Ishikawa (cell line): ENCODE measurements around the gene EIF2S1.

ENCODE experiments used
- EGR1 ChIP-seq: IDR thresholded peaks from 2 replicates; pipeline ENCODE4 v1.6.1; 2012
- EP300 ChIP-seq: IDR thresholded peaks from 2 replicates; pipeline ENCODE4 v1.6.1; 2012; ENCODE audit warnings: borderline replicate concordance
- ZBTB7A ChIP-seq: IDR thresholded peaks from 2 replicates; pipeline ENCODE4 v1.6.1; 2012; ENCODE audit warnings: low read depth
- TF ChIP-seq, protein P1 (sequence below): IDR thresholded peaks from 2 replicates; pipeline ENCODE4 v1.6.1; 2012; ENCODE audit warnings: low read depth, mild to moderate bottlenecking

- TF ChIP-seq ZBTB7A (no peak), EP300 (no peak), EGR1 (no peak)
- TF ChIP-seq, protein P1, sequence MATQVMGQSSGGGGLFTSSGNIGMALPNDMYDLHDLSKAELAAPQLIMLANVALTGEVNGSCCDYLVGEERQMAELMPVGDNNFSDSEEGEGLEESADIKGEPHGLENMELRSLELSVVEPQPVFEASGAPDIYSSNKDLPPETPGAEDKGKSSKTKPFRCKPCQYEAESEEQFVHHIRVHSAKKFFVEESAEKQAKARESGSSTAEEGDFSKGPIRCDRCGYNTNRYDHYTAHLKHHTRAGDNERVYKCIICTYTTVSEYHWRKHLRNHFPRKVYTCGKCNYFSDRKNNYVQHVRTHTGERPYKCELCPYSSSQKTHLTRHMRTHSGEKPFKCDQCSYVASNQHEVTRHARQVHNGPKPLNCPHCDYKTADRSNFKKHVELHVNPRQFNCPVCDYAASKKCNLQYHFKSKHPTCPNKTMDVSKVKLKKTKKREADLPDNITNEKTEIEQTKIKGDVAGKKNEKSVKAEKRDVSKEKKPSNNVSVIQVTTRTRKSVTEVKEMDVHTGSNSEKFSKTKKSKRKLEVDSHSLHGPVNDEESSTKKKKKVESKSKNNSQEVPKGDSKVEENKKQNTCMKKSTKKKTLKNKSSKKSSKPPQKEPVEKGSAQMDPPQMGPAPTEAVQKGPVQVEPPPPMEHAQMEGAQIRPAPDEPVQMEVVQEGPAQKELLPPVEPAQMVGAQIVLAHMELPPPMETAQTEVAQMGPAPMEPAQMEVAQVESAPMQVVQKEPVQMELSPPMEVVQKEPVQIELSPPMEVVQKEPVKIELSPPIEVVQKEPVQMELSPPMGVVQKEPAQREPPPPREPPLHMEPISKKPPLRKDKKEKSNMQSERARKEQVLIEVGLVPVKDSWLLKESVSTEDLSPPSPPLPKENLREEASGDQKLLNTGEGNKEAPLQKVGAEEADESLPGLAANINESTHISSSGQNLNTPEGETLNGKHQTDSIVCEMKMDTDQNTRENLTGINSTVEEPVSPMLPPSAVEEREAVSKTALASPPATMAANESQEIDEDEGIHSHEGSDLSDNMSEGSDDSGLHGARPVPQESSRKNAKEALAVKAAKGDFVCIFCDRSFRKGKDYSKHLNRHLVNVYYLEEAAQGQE = no peak
Observed at GRCh38 chr14:67389811-67390534, 29.8 kb downstream of the EIF2S1 start.
